OCI-LY1 (cell line): Measurements from ENCODE around the gene CHRM1.
"Not testable (repeated sequence)": the region's sequence is repeated elsewhere in the genome, so short reads cannot be mapped to it uniquely, and the experiment has no call there.

ENCODE experiments used
- H2AFZ ChIP-seq: fragments of 200-600 bp; sonication (generic), shearing (Covaris generic); 2 replicates; pipeline ENCODE4 v1.6.0; 2014; ENCODE audit warnings: antibody characterized with exemption, mild to moderate bottlenecking, low read length
- H3F3A ChIP-seq: fragments of 200-600 bp; sonication (generic), shearing (Covaris generic); 2 replicates; pipeline ENCODE4 v1.6.0; 2014; ENCODE audit warnings: mild to moderate bottlenecking, antibody characterized with exemption, low read length, moderate library complexity; ENCODE audit not compliant: insufficient read depth
- H3K27ac ChIP-seq: fragments of 200-600 bp; sonication (generic); 2 replicates; pipeline ENCODE4 v1.5.1; 2014; ENCODE audit warnings: low read length, mixed run types, mild to moderate bottlenecking, low read depth; ENCODE audit not compliant: poor library complexity, severe bottlenecking
- H3K27me3 ChIP-seq: fragments of 200-600 bp; sonication (generic); 2 replicates; pipeline ENCODE4 v1.6.0; 2014; ENCODE audit warnings: antibody characterized with exemption, mild to moderate bottlenecking, low read length, moderate library complexity; ENCODE audit not compliant: insufficient read depth
- H3K36me3 ChIP-seq: fragments of 200-600 bp; sonication (generic); 2 replicates; pipeline ENCODE4 v1.6.1; 2014; ENCODE audit warnings: mild to moderate bottlenecking, antibody characterized with exemption, low read length, moderate library complexity, mixed read lengths; ENCODE audit not compliant: insufficient read depth
- H3K4me1 ChIP-seq: fragments of 200-600 bp; sonication (generic); 2 replicates; pipeline ENCODE4 v1.5.1; 2014; ENCODE audit warnings: mild to moderate bottlenecking, low read length, moderate library complexity; ENCODE audit not compliant: insufficient read depth, severe bottlenecking
- H3K4me2 ChIP-seq: fragments of 200-600 bp; sonication (generic), shearing (Covaris generic); 2 replicates; pipeline ENCODE4 v1.6.1; 2014; ENCODE audit warnings: low read length
- H3K4me3 ChIP-seq: fragments of 200-600 bp; sonication (generic); 2 replicates; pipeline ENCODE4 v1.5.1; 2014; ENCODE audit warnings: low read length, low read depth, mild to moderate bottlenecking, mixed read lengths; ENCODE audit not compliant: poor library complexity, severe bottlenecking
- H3K79me2 ChIP-seq: fragments of 200-600 bp; shearing (Covaris generic); 2 replicates; pipeline ENCODE4 v1.6.1; 2016; ENCODE audit warnings: mixed run types, low read length, mixed read lengths; ENCODE audit not compliant: insufficient read depth
- H3K9ac ChIP-seq: fragments of 200-600 bp; sonication (generic), shearing (Covaris generic); 2 replicates; pipeline ENCODE4 v1.6.1; 2014; ENCODE audit warnings: mild to moderate bottlenecking, low read length, mixed read lengths
- H3K9me2 ChIP-seq: fragments of 200-600 bp; sonication (generic), shearing (Covaris generic); 2 replicates; pipeline ENCODE4 v1.6.1; 2014; ENCODE audit warnings: low read depth, mild to moderate bottlenecking, low read length, mixed read lengths
- H3K9me3 ChIP-seq: fragments of 200-600 bp; shearing (Covaris generic); 2 replicates; pipeline ENCODE4 v1.6.1; 2014; ENCODE audit warnings: low read length, mixed read lengths
- H4K20me1 ChIP-seq: fragments of 200-600 bp; sonication (generic), shearing (Covaris generic); 2 replicates; pipeline ENCODE4 v1.6.0; 2016; ENCODE audit warnings: mild to moderate bottlenecking, low read length; ENCODE audit not compliant: insufficient read depth
- EZH2 ChIP-seq: fragments of 200-600 bp; sonication (generic), shearing (Covaris generic); IDR thresholded peaks from 2 replicates; pipeline ENCODE4 v1.8.0; 2017; ENCODE audit warnings: borderline replicate concordance, mixed run types, mild to moderate bottlenecking, antibody characterized with exemption, low read length, moderate library complexity, mixed read lengths
- TF ChIP-seq, protein P1 (sequence below): fragments of 200-600 bp; sonication (generic), shearing (Covaris generic); IDR thresholded peaks from 2 replicates; pipeline ENCODE4 v1.5.1; 2017; ENCODE audit warnings: mild to moderate bottlenecking, antibody characterized with exemption, low read length, moderate library complexity, mixed read lengths

Gene CHRM1

DNA sequence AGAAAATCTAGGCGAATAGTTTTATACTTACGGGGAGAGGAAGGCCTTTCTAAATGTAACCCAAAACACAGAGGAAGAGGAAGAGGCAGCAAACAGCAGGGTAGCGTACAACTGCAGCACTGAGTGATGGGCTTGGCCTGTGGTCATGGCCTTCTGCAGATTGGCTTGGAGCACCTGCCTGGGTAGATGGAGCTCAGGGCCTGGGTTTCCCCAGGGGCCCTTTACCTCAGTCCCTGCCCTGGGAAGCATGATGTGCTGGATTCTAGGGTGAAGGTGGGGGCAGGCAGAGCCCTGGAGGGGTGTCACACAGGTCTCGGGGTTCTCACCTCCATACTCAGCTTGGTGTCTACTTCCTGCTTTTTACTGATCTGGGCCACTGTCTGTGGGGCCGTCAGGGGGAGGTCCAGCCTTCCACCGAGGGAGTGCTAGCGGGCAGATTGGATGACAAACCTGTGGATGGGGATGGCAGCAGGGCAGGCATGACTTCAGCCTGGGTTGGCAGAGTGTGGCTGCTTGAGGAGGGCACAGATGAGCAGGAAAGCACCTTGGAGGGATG, 27.7 kb upstream of the CHRM1 start:
- H2AFZ ChIP-seq, result no peak overlapping the region
- no peaks in the 10 kb centered on the region for H3K36me3 ChIP-seq
- H3K9ac ChIP-seq, result no peak overlapping the region
- H3K79me2 ChIP-seq, result no peaks in the 10 kb centered on the region
- no peaks in the 10 kb centered on the region for H3F3A ChIP-seq
- H3K9me3 ChIP-seq, result no peaks in the 10 kb centered on the region
- no peak overlapping the region for H3K27ac ChIP-seq
- H3K27me3 ChIP-seq, result no peaks in the 10 kb centered on the region; the same call in 1 of the 2 replicates
- no peaks in the 10 kb centered on the region for H3K4me1 ChIP-seq
- TF ChIP-seq, protein P1, sequence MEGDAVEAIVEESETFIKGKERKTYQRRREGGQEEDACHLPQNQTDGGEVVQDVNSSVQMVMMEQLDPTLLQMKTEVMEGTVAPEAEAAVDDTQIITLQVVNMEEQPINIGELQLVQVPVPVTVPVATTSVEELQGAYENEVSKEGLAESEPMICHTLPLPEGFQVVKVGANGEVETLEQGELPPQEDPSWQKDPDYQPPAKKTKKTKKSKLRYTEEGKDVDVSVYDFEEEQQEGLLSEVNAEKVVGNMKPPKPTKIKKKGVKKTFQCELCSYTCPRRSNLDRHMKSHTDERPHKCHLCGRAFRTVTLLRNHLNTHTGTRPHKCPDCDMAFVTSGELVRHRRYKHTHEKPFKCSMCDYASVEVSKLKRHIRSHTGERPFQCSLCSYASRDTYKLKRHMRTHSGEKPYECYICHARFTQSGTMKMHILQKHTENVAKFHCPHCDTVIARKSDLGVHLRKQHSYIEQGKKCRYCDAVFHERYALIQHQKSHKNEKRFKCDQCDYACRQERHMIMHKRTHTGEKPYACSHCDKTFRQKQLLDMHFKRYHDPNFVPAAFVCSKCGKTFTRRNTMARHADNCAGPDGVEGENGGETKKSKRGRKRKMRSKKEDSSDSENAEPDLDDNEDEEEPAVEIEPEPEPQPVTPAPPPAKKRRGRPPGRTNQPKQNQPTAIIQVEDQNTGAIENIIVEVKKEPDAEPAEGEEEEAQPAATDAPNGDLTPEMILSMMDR, result no peak
- TF ChIP-seq EZH2, result no peak
- H4K20me1 ChIP-seq, result no peaks in the 10 kb centered on the region
- no peaks in the 10 kb centered on the region for H3K9me2 ChIP-seq
- no peak overlapping the region for H3K4me2 ChIP-seq
- no peak overlapping the region for H3K4me3 ChIP-seq

DNA sequence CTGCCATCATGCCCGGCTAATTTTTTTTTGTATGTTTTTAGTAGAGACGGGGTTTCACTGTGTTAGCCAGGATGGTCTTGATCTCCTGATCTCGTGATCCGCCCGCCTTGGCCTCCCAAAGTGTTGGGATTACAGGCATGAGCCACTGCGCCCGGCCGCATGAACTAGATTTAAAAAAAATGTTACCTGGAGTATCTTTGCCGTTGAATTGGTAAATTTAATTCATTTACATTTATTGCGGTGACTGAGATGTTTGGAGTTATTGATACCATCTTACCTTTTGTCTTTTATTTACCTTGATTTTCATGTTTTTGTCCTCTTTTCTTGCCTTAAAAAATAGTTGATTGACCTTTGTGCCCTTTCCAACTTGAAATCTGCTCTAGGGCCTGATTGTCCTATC, 24.4 kb upstream of the CHRM1 start:
- H3K36me3 ChIP-seq, H3K27me3 ChIP-seq: not testable (repeated sequence)

DNA sequence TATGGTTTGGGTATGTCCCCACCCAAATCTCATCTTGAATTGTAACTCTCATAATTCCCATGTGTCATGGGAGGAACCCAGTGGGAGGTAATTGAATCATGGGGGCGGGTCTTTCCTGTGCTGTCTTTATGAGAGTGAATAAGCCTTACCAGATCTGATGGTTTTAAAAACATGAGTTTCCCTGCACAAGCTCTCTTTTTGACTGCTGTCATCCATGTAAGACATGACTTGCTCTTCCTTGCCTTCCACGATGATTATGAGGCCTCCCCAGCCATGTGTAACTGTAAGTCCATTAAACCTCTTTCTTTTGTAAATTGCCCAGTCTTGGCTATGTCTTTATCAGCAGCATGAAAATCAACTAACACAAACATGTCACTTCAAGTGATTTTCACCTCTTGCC, 16.4 kb upstream of the CHRM1 start:
- H3K27me3 ChIP-seq, H2AFZ ChIP-seq, H3K27ac ChIP-seq, H3K36me3 ChIP-seq, H3K79me2 ChIP-seq, H3K4me3 ChIP-seq, H3K9me2 ChIP-seq, H3K4me1 ChIP-seq, H4K20me1 ChIP-seq, H3K4me2 ChIP-seq, H3K9me3 ChIP-seq, H3F3A ChIP-seq, H3K9ac ChIP-seq: not testable (repeated sequence)

More for the DNA sequence above, 24.4 kb upstream of the CHRM1 start:
- H4K20me1 ChIP-seq, H3F3A ChIP-seq, H3K9me3 ChIP-seq, H3K9me2 ChIP-seq, H3K4me2 ChIP-seq, H3K4me3 ChIP-seq, H3K4me1 ChIP-seq, H2AFZ ChIP-seq, H3K79me2 ChIP-seq, H3K9ac ChIP-seq, H3K27ac ChIP-seq: not testable (repeated sequence)

DNA sequence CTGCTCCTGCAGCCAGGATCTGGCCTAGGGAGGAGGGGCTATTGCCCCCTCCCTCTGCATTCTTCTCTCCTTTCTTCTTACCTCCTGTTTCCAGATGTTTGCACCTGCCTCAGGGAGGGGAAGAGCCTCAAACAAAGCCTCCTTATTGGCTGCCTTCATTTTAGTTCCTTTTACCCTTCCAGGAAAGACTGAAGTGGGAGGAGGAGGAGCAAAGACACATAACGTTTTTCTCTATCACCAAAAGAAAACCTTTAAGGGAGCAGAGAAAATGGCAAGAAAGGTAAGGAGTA, 13.3 kb upstream of the CHRM1 start:
- no peak overlapping the region for H2AFZ ChIP-seq
- no peaks in the 10 kb centered on the region for H3F3A ChIP-seq
- H3K27ac ChIP-seq, result no peak overlapping the region
- H3K9me2 ChIP-seq, result no peaks in the 10 kb centered on the region
- no peaks in the 10 kb centered on the region for H3K79me2 ChIP-seq
- H3K36me3 ChIP-seq, result no peaks in the 10 kb centered on the region
- no peak overlapping the region for H3K4me3 ChIP-seq
- no peaks in the 10 kb centered on the region for H3K9me3 ChIP-seq
- H3K4me2 ChIP-seq, result no peak overlapping the region
- H3K4me1 ChIP-seq, result no peaks in the 10 kb centered on the region
- no peak for TF ChIP-seq EZH2
- TF ChIP-seq, protein P1, result no peak
- no peaks in the 10 kb centered on the region for H4K20me1 ChIP-seq
- H3K9ac ChIP-seq, result no peak overlapping the region
- peaks cover 4% of the 10 kb centered on the region for H3K27me3 ChIP-seq
